Right ventricle myocardium inferior (tissue), 1 donor: Measurements from ENCODE around the gene TAF1D. TPM values are rescaled to one million over a fixed set of nuclear protein-coding genes. Genes with fewer than 3 reads are reported as not detected.

Experiments used
- ATAC-seq: fragments of 200-7000 bp; cut with Tn5 transposase; one replicate; pipeline ENCODE4 v1.9.1; 2020; ENCODE audit warnings: mild to moderate bottlenecking, moderate library complexity
- DNase-seq: peaks from one replicate; pipeline ENCODE4 v3.0.0; 2021; ENCODE audit errors: missing footprints
- intact Hi-C: fragments of 100-400 bp; cut with DNase I; formaldehyde crosslinking; loops from one replicate; pipeline ENCODE4 v1.11.0; 2022
- total RNA-seq: library from RNA; stranded (reverse); fragmentation: NEBNext Ultra II Directional; extraction: Animal tissue kit (Norgen Biotek cat#: 25700); gene quantifications from one replicate; pipeline ENCODE4 v1.2.1, GENCODE V29; 2021
- donor health status: DM: no; HTN: yes; CAD: no; lungs with severe emphysema.

The TAF1D gene
- total RNA-seq, 1 donor from 2014 or later, result 32.4 TPM

GRCh38 chr11:93730108-93731107, 10.9 kb downstream of the TAF1D start:
- intact Hi-C loops, result no loop called here
- ATAC-seq, result no peak
- DNase-seq, result no peak

GRCh38 chr11:93729129-93729616, 12.1 kb downstream of the TAF1D start:
- intact Hi-C loops, result no loop called here
- no peak for ATAC-seq
- DNase-seq, result no peak

GRCh38 chr11:93728792-93729128, 12.5 kb downstream of the TAF1D start:
- intact Hi-C loops, result no loop called here
- DNase-seq (no peak), ATAC-seq (no peak)

GRCh38 chr11:93727985-93728791, 13.1 kb downstream of the TAF1D start:
- DNase-seq, result no peak
- no peak for ATAC-seq
- intact Hi-C loops, result no loop called here

GRCh38 chr11:93724089-93724488, 17.2 kb downstream of the TAF1D start:
- ATAC-seq, result no peak
- intact Hi-C loops, result no loop called here
- no peak for DNase-seq

- DNase-seq (no peak), ATAC-seq (no peak)
- intact Hi-C loops, result no loop called here
Observed at GRCh38 chr11:93720522-93720921, 20.8 kb downstream of the TAF1D start.

- no peak for DNase-seq
- intact Hi-C loops, result no loop called here
- no peak for ATAC-seq
Observed at GRCh38 chr11:93719310-93719709, 22.0 kb downstream of the TAF1D start.

- ATAC-seq (no peak), DNase-seq (no peak)
- intact Hi-C loops, result no loop called here
Observed at GRCh38 chr11:93718057-93718563, 23.2 kb downstream of the TAF1D start.

GRCh38 chr11:93717501-93717900, 23.8 kb downstream of the TAF1D start:
- intact Hi-C loops, result no loop called here
- ATAC-seq, result no peak
- no peak for DNase-seq

GRCh38 chr11:93715797-93716396, 25.4 kb downstream of the TAF1D start:
- no peak for DNase-seq
- intact Hi-C loops, result no loop called here
- peak; percentile 84 for ATAC-seq

- no peak for DNase-seq
Observed at GRCh38 chr11:93712678-93713077, 28.6 kb downstream of the TAF1D start.

GRCh38 chr11:93710239-93710638, 31.1 kb downstream of the TAF1D start:
- ATAC-seq (no peak), DNase-seq (no peak)
- intact Hi-C loops, result no loop called here

More at GRCh38 chr11:93712678-93713077, 28.6 kb downstream of the TAF1D start:
- intact Hi-C loops, result no loop called here
- ATAC-seq, result no peak

- intact Hi-C loops, result no loop called here
Observed at GRCh38 chr11:93704237-93704636, 37.1 kb downstream of the TAF1D start.

GRCh38 chr11:93700830-93701229, 40.5 kb downstream of the TAF1D start:
- intact Hi-C loops, result no loop called here
- ATAC-seq (no peak), DNase-seq (no peak)

More at GRCh38 chr11:93704237-93704636, 37.1 kb downstream of the TAF1D start:
- DNase-seq (no peak), ATAC-seq (no peak)

GRCh38 chr11:93697611-93698010, 43.7 kb downstream of the TAF1D start:
- intact Hi-C loops, result no loop called here
- DNase-seq (no peak), ATAC-seq (no peak)

- intact Hi-C loops, result loop anchor here (5.0 kb wide), 1 partner anchor 542 kb away; no protein-coding TSS in a partner anchor
- no peak for ATAC-seq
- no peak for DNase-seq
Observed at GRCh38 chr11:93694557-93694956, 46.7 kb downstream of the TAF1D start.

- ATAC-seq (no peak), DNase-seq (no peak)
- intact Hi-C loops, result loop anchor here (5.0 kb wide), 1 partner anchor 542 kb away; no protein-coding TSS in a partner anchor
Observed at GRCh38 chr11:93694109-93694508, 47.2 kb downstream of the TAF1D start.

GRCh38 chr11:93689240-93689639, 52.1 kb downstream of the TAF1D start:
- intact Hi-C loops, result no loop called here
- DNase-seq (no peak), ATAC-seq (no peak)

GRCh38 chr11:93686812-93687211, 54.5 kb downstream of the TAF1D start:
- DNase-seq, result no peak
- intact Hi-C loops, result no loop called here
- peak; percentile 75 for ATAC-seq
